GM19240 (cell line): ENCODE results near the gene TLDC2.

Experiments used
- DNase-seq: peaks from one replicate; pipeline ENCODE4 v3.0.0; 2011; ENCODE audit warnings: low spot score; ENCODE audit not compliant: insufficient read length

The TLDC2 gene

GRCh38 chr20:36849333-36850065, 26.4 kb upstream of the TLDC2 start:
- no peak for DNase-seq

GRCh38 chr20:36850759-36851158, 25.2 kb upstream of the TLDC2 start:
- DNase-seq: no peak

GRCh38 chr20:36851490-36851889, 24.4 kb upstream of the TLDC2 start:
- DNase-seq: no peak

- DNase-seq: no peak
Measured at GRCh38 chr20:36852187-36852586, 23.8 kb upstream of the TLDC2 start.

GRCh38 chr20:36854348-36855240, 21.3 kb upstream of the TLDC2 start:
- no peak for DNase-seq

GRCh38 chr20:36855241-36855657, 20.7 kb upstream of the TLDC2 start:
- DNase-seq: no peak

- no peak for DNase-seq
Measured at GRCh38 chr20:36856195-36856594, 19.7 kb upstream of the TLDC2 start.

- no peak for DNase-seq
Measured at GRCh38 chr20:36856691-36857635, 19.0 kb upstream of the TLDC2 start.

GRCh38 chr20:36859282-36859555, 16.7 kb upstream of the TLDC2 start:
- DNase-seq: no peak

GRCh38 chr20:36859700-36860330, 16.1 kb upstream of the TLDC2 start:
- DNase-seq: no peak

GRCh38 chr20:36860339-36860738, 15.6 kb upstream of the TLDC2 start:
- no peak for DNase-seq

GRCh38 chr20:36860811-36861624, 14.9 kb upstream of the TLDC2 start:
- DNase-seq: no peak

GRCh38 chr20:36861625-36861874, 14.4 kb upstream of the TLDC2 start:
- no peak for DNase-seq

GRCh38 chr20:36861875-36862801, 13.8 kb upstream of the TLDC2 start:
- no peak for DNase-seq

GRCh38 chr20:36862857-36863668, 12.9 kb upstream of the TLDC2 start:
- DNase-seq: no peak

- DNase-seq: no peak
Measured at GRCh38 chr20:36865076-36865860, 10.7 kb upstream of the TLDC2 start.

GRCh38 chr20:36865861-36866149, 10.1 kb upstream of the TLDC2 start:
- no peak for DNase-seq

- no peak for DNase-seq
Measured at GRCh38 chr20:36866164-36866563, 9.8 kb upstream of the TLDC2 start.
